SKM-1 (cell line): Measurements from ENCODE around the gene SPOCK2.
"Not testable (repeated sequence)": the region's sequence is repeated elsewhere in the genome, so short reads cannot be mapped to it uniquely, and the experiment has no call there.

Experiments
- DNase-seq: peaks from one replicate; lab custom pipeline; 2025; ENCODE audit not compliant: unreplicated experiment; lab: John Stamatoyannopoulos, UW

The SPOCK2 gene

GRCh38 chr10:72108004-72108370, 19.6 kb upstream of the SPOCK2 start:
- not testable (repeated sequence) for DNase-seq

DNA sequence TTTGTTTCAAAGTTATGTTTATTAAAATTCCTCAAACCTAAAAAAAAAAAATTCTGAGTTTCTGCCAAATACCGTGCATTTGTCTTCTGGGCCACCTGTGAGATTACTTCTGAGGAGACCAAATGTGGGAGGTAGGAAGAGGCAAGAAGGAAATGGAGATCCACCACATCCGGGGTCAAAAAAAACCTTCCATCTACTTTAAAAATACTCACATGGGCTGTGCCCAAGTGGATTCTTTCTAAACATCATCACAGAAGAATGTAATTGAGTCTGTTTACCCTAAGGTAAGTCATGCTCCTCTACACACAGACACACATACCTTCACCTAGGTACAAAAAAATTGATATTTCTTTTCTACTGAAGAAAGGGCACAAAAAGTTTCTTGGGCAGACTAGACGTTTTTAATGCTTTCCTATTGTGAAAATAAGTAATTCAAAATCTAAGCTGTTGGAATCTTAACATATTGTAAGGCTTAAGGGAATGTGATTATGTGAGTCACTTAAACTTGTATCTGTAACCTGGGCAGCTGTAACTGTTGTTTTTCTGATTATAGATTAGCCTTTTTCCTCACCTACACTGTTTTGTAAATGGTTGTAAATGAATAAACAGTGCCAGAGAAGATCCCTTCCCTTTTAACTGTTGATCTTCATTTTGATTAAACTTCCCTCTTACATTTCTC, 19.1 kb upstream of the SPOCK2 start:
- DNase-seq = no peak

DNA sequence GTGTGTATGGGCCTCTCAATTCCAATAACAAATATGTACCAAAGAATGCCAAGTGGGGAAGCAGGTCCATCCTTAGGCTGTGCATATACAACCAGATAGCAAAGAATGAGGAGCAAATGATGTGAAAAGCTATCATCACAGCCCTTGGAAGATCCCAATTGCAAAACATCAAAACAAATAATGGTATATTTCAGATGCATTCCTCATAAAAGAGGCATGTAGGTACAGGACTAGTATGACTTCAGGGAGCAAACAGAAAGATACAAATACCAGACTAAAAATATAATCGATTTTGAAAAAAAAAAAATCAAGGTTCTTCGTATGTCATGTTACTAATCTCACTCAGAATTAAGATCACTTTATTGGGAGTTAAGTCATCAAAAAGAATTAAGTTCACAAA, 18.5 kb upstream of the SPOCK2 start:
- DNase-seq = no peak

GRCh38 chr10:72106154-72106849, 18.0 kb upstream of the SPOCK2 start:
- no peak for DNase-seq

DNA sequence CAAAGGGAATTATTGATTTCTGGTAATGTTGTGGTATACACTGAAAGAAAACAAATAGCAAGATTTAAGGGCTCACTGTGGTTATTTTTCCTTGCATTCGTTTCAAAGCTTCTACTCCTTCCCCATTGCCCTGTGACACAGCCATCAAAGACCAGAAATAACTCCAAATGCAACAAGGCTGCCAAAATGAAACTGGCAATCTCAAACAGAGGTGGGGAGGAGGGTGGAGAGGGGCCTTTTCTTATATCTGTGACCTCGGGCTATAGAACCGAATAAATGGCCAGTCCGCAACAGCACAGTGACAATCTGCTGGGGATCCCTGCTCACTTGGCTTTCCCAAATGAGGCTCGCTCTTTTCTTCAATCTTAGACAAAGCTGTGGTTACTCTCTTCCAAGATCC, 17.4 kb upstream of the SPOCK2 start:
- DNase-seq = no peak

DNA sequence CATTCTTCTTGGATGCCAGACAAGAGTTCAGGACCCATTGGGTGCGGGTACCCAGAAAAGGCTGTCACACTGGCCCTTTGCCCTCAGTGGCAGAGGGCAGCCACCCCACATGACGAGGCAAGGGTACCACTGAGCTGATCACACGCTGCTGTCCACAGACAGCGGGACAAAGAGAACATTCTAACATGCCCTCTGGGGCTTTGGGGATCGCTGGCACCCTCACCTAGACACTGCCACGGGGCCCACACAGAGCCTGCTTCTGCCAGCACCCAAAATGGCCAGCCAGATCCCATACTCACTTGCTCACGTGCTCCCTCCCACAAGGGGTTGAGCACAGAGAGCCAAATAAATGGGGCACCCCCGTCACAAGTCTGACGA, 16.7 kb upstream of the SPOCK2 start:
- DNase-seq = no peak

DNA sequence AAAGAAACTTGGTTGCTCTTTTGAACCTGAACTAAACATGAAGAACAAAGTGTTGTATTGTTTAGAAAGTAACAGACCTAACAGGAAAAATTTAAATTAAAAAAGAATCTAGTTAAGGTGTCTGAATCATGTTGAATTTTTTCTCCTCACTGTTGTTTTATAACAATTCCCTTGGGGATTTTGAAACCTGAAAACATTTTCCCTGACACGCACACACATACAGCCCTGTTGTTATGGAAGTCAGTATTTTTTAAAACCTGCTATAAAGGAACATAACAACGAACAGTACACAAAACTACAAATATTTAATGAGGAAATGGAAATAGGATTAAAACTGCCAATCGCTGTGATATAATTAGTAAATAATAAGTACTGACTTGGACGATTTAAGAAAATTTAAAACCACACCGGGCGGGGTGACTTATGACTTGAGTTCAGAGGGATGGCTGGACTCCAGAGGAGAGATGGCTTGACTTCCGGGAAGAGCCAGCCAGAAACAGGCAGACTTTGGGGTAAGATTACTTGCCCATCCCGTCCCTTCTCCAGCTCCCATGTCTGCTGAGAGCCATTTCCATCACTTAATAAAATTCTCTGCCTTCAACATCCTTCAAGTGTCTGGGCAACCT, 16.2 kb upstream of the SPOCK2 start:
- DNase-seq = no peak

GRCh38 chr10:72099600-72099921, 11.2 kb upstream of the SPOCK2 start:
- no peak for DNase-seq

DNA sequence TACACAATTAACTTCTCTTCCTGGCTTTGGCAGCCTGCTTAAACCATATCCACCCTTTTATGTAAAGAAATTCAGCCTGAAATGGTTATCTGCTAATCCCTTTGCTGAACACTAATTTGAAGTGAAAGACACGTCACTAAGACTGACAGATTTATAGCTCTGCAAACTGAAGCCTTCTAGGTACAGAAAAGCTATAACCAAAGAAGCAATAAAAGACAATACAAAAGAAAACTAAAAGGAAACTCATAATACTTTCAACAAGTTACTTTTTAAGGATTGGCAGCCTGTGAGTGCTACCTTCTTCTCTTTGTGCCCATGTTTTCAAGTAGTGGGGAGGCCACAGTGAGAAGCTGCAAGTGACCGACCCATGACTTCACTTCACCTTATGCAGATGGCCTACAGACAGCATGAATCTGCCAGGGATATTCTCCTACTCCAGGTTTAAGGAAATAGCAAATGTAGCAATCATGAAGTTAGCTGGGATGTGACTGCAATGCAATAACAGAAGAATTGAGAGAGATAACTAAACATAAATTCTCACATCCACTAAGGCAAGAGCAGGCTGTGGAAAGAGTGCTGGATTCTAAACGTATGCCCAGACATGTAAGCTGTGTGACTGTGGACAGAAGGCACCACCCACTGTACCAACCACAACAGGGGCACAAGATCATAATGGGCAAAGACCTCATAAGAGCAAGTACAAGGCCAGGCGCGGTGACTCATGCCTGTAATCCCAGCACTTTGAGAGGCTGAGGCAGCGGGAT, 10.7 kb upstream of the SPOCK2 start:
- DNase-seq = no peak

GRCh38 chr10:72098301-72098835, 10.0 kb upstream of the SPOCK2 start:
- no peak for DNase-seq

DNA sequence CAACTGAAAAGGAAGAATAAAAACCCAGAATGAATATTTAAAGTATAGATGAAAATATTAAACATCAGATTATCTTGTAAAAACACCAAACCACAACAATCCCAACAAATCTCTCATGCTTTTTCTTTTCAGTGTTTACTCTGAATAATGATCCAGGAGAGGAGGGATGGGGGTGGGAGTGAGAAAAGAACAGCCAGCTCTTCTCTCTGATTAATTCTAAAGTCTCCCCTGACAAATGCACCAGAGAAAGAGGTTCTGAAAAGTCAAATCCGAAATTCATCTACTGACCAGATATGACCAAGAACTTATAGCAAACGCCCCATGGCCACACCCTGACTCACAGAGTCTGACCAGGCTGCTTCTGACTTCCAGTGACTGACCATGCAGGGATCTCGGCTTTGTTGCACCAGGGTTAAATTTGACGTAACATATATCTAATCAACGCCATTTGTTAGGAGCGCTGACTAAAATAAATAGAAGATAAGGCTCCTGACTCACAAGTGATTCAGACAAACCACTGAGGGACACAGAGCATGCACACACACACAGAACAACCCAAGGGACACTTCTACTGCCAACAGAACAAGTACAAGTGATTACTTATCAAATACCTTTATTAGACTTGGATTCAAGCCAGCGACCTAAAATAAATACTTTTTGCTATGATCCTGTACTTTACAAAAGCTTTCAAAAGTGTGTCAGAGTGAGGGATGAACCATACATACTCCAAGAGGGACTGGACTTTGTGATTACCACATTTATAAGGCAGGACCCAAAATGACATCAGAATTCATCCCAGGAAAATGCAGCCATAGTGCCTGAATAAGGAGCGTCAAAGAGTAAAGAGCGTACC, 9.3 kb upstream of the SPOCK2 start:
- no peak for DNase-seq

DNA sequence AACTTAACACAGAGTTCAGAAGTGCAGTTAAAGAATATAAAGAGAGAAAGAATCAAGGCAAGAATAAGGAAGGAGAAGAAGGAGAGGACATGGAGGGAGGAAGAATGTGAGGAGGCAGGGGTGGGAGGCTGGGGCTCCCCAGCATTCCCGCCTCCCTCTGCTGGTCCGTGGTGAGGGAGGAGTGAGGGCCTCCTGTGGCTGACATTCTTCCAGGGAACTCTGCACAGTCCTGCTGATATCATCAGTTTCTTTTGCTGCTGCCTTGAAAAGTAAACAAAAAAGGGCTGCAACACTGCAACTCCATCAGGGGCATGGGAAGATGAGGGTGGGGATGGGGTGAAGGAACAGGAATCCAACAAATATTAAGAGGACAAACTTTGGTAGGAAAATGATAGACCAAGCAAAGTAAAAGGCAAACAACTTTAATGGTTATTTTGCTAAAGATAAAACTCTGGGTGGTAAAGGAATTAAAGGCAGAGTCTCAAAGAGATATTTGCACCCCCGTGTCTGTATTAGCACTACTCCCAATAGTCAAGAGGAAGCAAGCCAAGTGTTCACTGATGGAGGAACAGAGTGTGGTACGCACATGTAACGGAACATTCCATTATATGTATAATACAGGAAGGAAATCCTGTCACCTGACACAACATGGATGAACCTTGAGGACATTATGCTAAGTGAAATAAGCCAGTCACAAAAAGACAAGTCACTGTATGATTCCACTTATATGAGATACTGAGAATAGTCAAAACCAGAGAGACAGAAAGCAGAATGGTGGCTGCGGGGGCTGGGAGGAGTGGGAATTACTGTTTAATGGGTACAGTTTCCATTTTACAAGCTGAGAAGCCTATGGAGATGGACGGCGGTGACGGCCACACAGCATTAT, 8.0 kb upstream of the SPOCK2 start:
- no peak for DNase-seq

DNA sequence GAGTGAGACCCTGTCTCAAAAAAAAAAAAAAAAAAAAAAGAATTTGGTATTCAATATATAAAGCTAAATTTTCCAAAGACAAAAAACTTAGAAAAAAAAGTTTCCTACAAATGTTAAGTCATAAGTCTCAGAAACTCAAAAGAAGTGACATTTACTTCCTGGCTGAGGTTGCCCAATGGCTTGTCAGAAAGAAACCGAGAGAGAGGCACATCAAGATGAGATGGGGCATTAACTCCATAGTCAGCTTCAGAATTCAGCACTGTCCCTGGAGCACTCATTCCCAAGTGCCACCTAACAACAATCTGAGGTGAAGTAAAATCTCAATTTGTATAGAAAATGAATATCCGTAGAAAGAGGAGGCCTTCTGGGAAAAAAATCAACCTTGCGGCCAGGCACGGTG, 6.8 kb upstream of the SPOCK2 start:
- DNase-seq = no peak

GRCh38 chr10:72094574-72094973, 6.2 kb upstream of the SPOCK2 start:
- no peak for DNase-seq

GRCh38 chr10:72093450-72093849, 5.1 kb upstream of the SPOCK2 start:
- DNase-seq = no peak

DNA sequence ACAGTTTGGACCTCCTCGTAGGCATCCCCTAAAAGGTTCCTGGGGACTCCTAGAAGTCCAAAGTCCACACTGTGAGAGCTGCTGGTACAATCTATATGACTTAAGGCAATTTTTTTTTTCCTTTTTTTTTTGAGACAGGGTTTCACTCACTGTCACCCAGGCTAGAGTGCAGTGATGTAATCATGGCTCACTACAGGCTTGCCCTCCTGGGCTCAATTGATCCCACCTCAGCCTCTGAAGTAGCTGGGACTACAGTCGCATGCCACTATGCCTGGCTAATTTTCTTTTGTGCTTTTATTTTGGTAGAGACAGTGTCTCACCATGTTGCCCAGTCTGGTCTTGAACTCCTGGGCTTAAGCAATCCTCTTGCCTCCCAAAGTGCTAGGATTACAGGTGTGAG, 4.6 kb upstream of the SPOCK2 start:
- DNase-seq = no peak

DNA sequence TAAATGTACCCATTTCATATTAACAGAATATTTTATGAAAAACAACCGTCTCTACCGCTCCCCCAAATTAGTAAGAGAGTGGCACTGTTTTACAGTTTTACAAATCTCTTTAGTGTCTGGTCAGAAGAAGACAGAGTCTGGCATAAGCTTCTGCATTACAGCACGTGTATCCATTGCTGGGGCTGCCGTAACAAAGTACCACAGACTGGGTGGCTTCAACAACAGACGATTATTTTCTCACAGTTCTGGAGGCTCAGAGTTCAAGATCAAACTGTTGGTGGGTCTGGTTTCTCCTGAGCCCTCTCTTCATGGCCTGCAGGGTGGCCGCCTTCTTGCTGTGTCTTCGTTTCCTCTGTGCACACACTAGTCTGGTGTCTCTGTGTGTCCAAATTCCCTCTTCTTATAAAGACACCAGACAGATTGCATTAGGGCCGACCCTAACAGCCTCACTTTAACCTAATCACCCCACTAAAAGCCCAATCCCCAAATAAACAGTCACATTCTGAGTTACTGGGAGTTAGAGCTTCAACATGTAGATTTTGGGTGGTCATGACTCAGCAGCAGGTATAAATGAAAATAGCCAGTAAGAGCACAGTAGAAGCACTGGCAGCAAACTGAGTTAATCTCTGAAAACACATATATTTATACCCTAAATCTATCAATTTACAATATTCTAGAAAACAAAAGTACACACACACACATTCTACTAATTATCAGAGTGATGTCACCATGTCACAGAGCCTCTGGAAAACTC, 4.0 kb upstream of the SPOCK2 start:
- DNase-seq = no peak

- DNase-seq = no peak
Measured at GRCh38 chr10:72090326-72090725, 2.0 kb upstream of the SPOCK2 start.

- no peak for DNase-seq
Measured at GRCh38 chr10:72089618-72090017, 1.3 kb upstream of the SPOCK2 start.
